ENCODE results near the gene KRTAP5-11.

KRTAP5-11 gene

GRCh38 chr11:71556018-71556417 lies 26.7 kb downstream of the KRTAP5-11 start:
- H3K4me3 ChIP-seq (ENCODE audit: low read depth, low read length), result no peak overlapping the region
- no peak for DNase-seq (ENCODE audit: low read depth)
- TF ChIP-seq, protein P1, sequence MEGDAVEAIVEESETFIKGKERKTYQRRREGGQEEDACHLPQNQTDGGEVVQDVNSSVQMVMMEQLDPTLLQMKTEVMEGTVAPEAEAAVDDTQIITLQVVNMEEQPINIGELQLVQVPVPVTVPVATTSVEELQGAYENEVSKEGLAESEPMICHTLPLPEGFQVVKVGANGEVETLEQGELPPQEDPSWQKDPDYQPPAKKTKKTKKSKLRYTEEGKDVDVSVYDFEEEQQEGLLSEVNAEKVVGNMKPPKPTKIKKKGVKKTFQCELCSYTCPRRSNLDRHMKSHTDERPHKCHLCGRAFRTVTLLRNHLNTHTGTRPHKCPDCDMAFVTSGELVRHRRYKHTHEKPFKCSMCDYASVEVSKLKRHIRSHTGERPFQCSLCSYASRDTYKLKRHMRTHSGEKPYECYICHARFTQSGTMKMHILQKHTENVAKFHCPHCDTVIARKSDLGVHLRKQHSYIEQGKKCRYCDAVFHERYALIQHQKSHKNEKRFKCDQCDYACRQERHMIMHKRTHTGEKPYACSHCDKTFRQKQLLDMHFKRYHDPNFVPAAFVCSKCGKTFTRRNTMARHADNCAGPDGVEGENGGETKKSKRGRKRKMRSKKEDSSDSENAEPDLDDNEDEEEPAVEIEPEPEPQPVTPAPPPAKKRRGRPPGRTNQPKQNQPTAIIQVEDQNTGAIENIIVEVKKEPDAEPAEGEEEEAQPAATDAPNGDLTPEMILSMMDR (IDR thresholded peaks at IDR 0.05; ENCODE audit: control insufficient read depth, extremely low read depth, insufficient read depth), result no peak

- TF ChIP-seq, protein P1 (IDR thresholded peaks at IDR 0.05; ENCODE audit: control insufficient read depth, extremely low read depth, insufficient read depth), result no peak
- DNase-seq (ENCODE audit: low read depth), result no peak
- no peak overlapping the region for H3K4me3 ChIP-seq (ENCODE audit: low read depth, low read length)
Measured at GRCh38 chr11:71555508-71555907, 27.2 kb downstream of the KRTAP5-11 start.

GRCh38 chr11:71554996-71555395 lies 27.7 kb downstream of the KRTAP5-11 start:
- no peak overlapping the region for H3K4me3 ChIP-seq (ENCODE audit: low read depth, low read length)
- no peak for DNase-seq (ENCODE audit: low read depth)
- TF ChIP-seq, protein P1 (IDR thresholded peaks at IDR 0.05; ENCODE audit: control insufficient read depth, extremely low read depth, insufficient read depth), result no peak

DNA sequence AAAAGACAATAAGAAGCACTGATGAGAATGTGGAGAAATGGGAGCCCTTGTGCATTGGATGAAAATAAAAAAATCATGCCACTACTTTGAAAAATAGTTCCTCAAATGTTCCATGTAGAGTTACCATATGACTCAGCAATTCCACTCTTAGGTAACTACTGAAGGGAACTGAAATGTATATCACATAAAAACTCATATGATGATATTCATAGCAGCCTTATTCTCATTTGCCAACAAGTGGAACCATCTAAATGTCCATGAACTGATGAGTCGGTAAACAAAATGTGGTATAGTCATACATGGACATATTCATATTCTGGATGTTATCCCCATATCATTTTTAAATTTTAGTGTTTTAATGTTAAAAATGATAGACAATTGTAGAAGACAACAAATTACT lies 31.0 kb downstream of the KRTAP5-11 start:
- no peak for DNase-seq (ENCODE audit: low read depth)
- TF ChIP-seq, protein P1 (IDR thresholded peaks at IDR 0.05; ENCODE audit: control insufficient read depth, extremely low read depth, insufficient read depth), result no peak
- H3K4me3 ChIP-seq (ENCODE audit: low read depth, low read length), result no peak overlapping the region

- no peak overlapping the region for H3K4me3 ChIP-seq (ENCODE audit: low read depth, low read length)
- no peak for DNase-seq (ENCODE audit: low read depth)
- TF ChIP-seq, protein P1 (IDR thresholded peaks at IDR 0.05; ENCODE audit: control insufficient read depth, extremely low read depth, insufficient read depth), result no peak
Measured at GRCh38 chr11:71548716-71549151, 33.9 kb downstream of the KRTAP5-11 start.

- no peak within 1 kb of the TSS for H3K4me3 ChIP-seq (ENCODE audit: low read depth, low read length)
- TF ChIP-seq, protein P1 (IDR thresholded peaks at IDR 0.05; ENCODE audit: control insufficient read depth, extremely low read depth, insufficient read depth), result no peak
Measured at GRCh38 chr11:71548120-71548519, 34.6 kb downstream of the KRTAP5-11 start, which contains the start of gene KRTAP5-9. TSS of gene KRTAP5-9 (plus strand) at chr11:71548420. CDS start at chr11:71548658, 238 bp downstream.

DNA sequence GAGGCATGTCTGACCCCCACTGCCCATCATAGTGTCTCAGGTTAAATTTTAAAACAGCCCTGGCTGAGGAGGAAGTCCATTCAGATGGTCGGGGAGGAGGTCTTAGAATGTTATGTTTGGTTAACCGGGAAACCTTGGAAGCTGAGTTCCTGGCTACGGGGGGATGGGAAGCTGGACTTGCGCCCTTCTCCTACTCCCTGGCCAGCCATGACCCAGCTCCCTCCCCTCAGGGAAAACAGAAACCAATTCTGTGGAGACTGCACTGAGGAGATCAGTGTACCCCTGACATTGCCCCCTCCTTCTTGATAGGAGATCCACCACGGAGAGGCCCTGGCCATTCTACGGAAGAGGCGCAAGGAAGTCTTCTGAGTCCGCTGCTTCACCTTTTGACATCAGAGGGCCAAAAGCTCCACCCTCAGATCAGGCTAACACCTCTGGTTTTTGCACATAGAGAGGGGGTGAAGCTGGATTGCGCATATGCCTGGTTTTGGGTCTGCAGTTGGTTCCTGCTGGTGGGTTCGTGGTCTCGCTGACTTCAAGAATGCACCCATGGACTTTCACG lies 37.2 kb downstream of the KRTAP5-11 start:
- DNase-seq (ENCODE audit: low read depth), result no peak
- TF ChIP-seq, protein P1 (IDR thresholded peaks at IDR 0.05; ENCODE audit: control insufficient read depth, extremely low read depth, insufficient read depth), result no peak
- H3K4me3 ChIP-seq (ENCODE audit: low read depth, low read length), result no peak overlapping the region

More at GRCh38 chr11:71548120-71548519, 34.6 kb downstream of the KRTAP5-11 start, which contains the start of gene KRTAP5-9:
- no peak for DNase-seq (ENCODE audit: low read depth)

Data from LNCaP clone FGC (cell line).